Spleen (tissue), 11 donors: ENCODE measurements around the gene ZNF467. TPM values are rescaled to one million over a fixed set of nuclear protein-coding genes. Genes with fewer than 3 reads are reported as not detected.

Experiments
- DNase-seq: peaks from one replicate; pipeline ENCODE4 v3.0.0-alpha.2; 2020
- H3K27ac ChIP-seq, 8 donors: fragments of 200-600 bp; sonication (generic) in 7 of 8; 1 replicate in 4 of 8; 2 replicates in 4 of 8; pipeline versions ENCODE4 v1.5.0 to v1.8.0; 2016 to 2021; ENCODE audit warnings: inconsistent platforms in 4 of 8, mild to moderate bottlenecking in 4 of 8, moderate library complexity in 1 of 8
- H3K27me3 ChIP-seq, 7 donors: fragments of 200-600 bp; sonication (generic) in 6 of 7; replicated peaks in 1 of 7; 1 replicate in 4 of 7; 2 replicates in 3 of 7; pipeline versions ENCODE4 v1.5.0 to v1.8.0; 2016 to 2021; ENCODE audit warnings: inconsistent platforms in 3 of 7, mild to moderate bottlenecking in 1 of 7
- H3K36me3 ChIP-seq, 6 donors: fragments of 200-600 bp; sonication (generic) in 5 of 6; 1 replicate in 4 of 6; 2 replicates in 2 of 6; pipeline versions ENCODE4 v1.5.0 to v1.8.0; 2016 to 2021; ENCODE audit warnings: inconsistent platforms in 2 of 6
- H3K4me1 ChIP-seq, 6 donors: fragments of 200-600 bp; sonication (generic) in 5 of 6; 1 replicate in 3 of 6; 2 replicates in 3 of 6; pipeline versions ENCODE4 v1.5.0 to v1.8.0; 2016 to 2021; ENCODE audit warnings: inconsistent platforms in 3 of 6
- H3K4me3 ChIP-seq, 8 donors: fragments of 200-600 bp; sonication (generic) in 7 of 8; 1 replicate in 4 of 8; 2 replicates in 4 of 8; pipeline versions ENCODE4 v1.5.0 to v1.8.0; 2016 to 2021; ENCODE audit warnings: inconsistent platforms in 4 of 8, mild to moderate bottlenecking in 4 of 8, moderate library complexity in 2 of 8
- H3K9me3 ChIP-seq, 8 donors: fragments of 200-600 bp; sonication (generic) in 7 of 8; 1 replicate in 4 of 8; 2 replicates in 4 of 8; pipeline versions ENCODE4 v1.5.0 to v1.8.0; 2016 to 2021; ENCODE audit warnings: inconsistent platforms in 4 of 8
- POLR2A ChIP-seq, 3 donors: fragments of 450-650 bp; IDR thresholded peaks; one replicate each; pipeline ENCODE4 v1.5.1; 2017; ENCODE audit warnings: antibody characterized with exemption in 3 of 3, mild to moderate bottlenecking in 1 of 3
- POLR2AphosphoS5 ChIP-seq, 3 donors: sonication (generic); formaldehyde crosslinking; IDR thresholded peaks; one replicate each; pipeline ENCODE4 v1.5.1; 2017; ENCODE audit warnings: antibody characterized with exemption in 3 of 3
- WGBS, 5 donors: extraction: QIAGEN DNeasy Blood & Tissue Kit in 3 of 5; methylation state at CpG; one replicate each; pipeline versions ENCODE4 v1.1.5 to v1.1.7; 2013 to 2018; 5-methylcytosine and 5-hydroxymethylcytosine counted together
- intact Hi-C: fragments of 100-400 bp; cut with DNase I; formaldehyde crosslinking; loops from one replicate; pipeline ENCODE4 v1.15.0; 2023; ENCODE audit warnings: low total_unique reads
- polyA plus RNA-seq, 3 donors: library from polyadenylated mRNA; stranded (reverse); fragments of 200-250 nt; gene quantifications; one replicate each; pipeline ENCODE4 v1.2.1, GENCODE V29; 2013
- total RNA-seq, 7 donors: library from RNA; depleted of rRNA in 3 of 7; stranded (reverse); fragments of >200 nt in 3 of 7; fragmentation: NEBNext Ultra II Directional in 4 of 7; extraction: Animal tissue kit (Norgen Biotek cat#: 25700) in 4 of 7; gene quantifications; one replicate each; pipeline versions ENCODE4 v1.1.0 to v1.2.1, GENCODE V29; 2016 to 2021
- TF ChIP-seq, protein P1 (sequence below), 11 experiments: fragments of 200-600 bp in 7 of 11; fragments of 450-650 bp in 4 of 11; sonication (generic) in 4 of 11; IDR thresholded peaks in 8 of 11; conservative IDR thresholded peaks in 3 of 11; 1 replicate in 7 of 11; 2 replicates in 4 of 11; pipeline versions ENCODE4 v1.4.0 to v1.8.0; 2016 to 2021; ENCODE audit warnings: antibody characterized with exemption in 11 of 11, inconsistent platforms in 4 of 11, mild to moderate bottlenecking in 1 of 11
- donor health status: healthy with polysubstance abuse.
- donor health status: DM: no; HTN: no; CAD: no; lungs with moderate emphysema.
- donor health status: DM: no; HTN: no; CAD: no.
- donor health status: Bipolar disorder and iron deficiency.
- donor health status: healthy.
- donor health status: DM: no; HTN: no; CAD: no.
- donor health status: DM: yes; HTN: yes; CAD: no.

Gene ZNF467
- total and polyA plus RNA-seq, 10 donors = 6.0 to 48.5 (median 31.3) TPM

DNA sequence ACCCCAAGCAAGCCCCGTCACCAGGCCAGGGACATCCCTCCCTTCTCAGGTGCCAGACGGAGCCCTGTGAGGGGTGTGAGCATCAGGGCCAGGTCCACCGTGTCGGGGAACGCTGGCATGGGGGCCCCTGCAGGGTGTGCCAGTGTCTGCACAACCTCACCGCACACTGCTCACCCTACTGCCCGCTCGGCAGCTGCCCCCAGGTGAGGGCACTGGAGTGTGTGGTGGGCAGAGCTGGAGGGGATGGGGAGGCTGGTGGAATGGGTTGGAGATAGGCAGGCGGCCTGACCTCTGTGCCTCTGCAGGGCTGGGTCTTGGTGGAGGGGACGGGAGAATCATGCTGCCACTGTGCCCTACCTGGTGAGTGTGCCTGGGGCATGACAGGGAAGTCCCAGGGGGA, 19.9 kb upstream of the ZNF467 start:
- no peak overlapping the region for H3K27ac ChIP-seq
- no peaks in the 10 kb centered on the region for H3K9me3 ChIP-seq
- intact Hi-C loops = loop anchor here (10.0 kb wide), 1 partner anchor 128 kb away; no protein-coding TSS in a partner anchor

GRCh38 chr7:149792220-149792595, 18.8 kb upstream of the ZNF467 start:
- Histone ChIP-seq H3K4me3 (no peak overlapping the region), H3K4me1 (peaks cover 0 to 35% (median 14%) of the 10 kb centered on the region in 6 donors), H3K27me3 (peaks cover 0 to 71% (median 23%) of the 10 kb centered on the region in 7 donors), H3K36me3 (no peaks in the 10 kb centered on the region), H3K9me3 (no peaks in the 10 kb centered on the region), H3K27ac (no peak overlapping the region)
- DNase-seq = no peak
- TF ChIP-seq, protein P1, sequence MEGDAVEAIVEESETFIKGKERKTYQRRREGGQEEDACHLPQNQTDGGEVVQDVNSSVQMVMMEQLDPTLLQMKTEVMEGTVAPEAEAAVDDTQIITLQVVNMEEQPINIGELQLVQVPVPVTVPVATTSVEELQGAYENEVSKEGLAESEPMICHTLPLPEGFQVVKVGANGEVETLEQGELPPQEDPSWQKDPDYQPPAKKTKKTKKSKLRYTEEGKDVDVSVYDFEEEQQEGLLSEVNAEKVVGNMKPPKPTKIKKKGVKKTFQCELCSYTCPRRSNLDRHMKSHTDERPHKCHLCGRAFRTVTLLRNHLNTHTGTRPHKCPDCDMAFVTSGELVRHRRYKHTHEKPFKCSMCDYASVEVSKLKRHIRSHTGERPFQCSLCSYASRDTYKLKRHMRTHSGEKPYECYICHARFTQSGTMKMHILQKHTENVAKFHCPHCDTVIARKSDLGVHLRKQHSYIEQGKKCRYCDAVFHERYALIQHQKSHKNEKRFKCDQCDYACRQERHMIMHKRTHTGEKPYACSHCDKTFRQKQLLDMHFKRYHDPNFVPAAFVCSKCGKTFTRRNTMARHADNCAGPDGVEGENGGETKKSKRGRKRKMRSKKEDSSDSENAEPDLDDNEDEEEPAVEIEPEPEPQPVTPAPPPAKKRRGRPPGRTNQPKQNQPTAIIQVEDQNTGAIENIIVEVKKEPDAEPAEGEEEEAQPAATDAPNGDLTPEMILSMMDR (IDR thresholded peaks at IDR 0.05 in 8 of 11, conservative IDR thresholded peaks at IDR 0.05 in 3 of 11) = no peak
- TF ChIP-seq POLR2A (IDR thresholded peaks at IDR 0.05) (no peak), POLR2AphosphoS5 (IDR thresholded peaks at IDR 0.05) (no peak)
- 77 to 97% (median 96%) methylated on average over 5 to 15 of the region's 15 CpGs for WGBS, 5 donors
- intact Hi-C loops = loop anchor here (10.0 kb wide), 1 partner anchor 127 kb away; no protein-coding TSS in a partner anchor

More for the DNA sequence above, 19.9 kb upstream of the ZNF467 start:
- H3K4me1 ChIP-seq = peaks cover 0 to 24% (median 11%) of the 10 kb centered on the region in 6 donors
- TF ChIP-seq POLR2AphosphoS5 (IDR thresholded peaks at IDR 0.05) (no peak), POLR2A (IDR thresholded peaks at IDR 0.05) (no peak)
- TF ChIP-seq, protein P1 (IDR thresholded peaks at IDR 0.05 in 8 of 11, conservative IDR thresholded peaks at IDR 0.05 in 3 of 11) = no peak
- WGBS, 5 donors = 83 to 90% (median 86%) methylated on average over 4 to 10 of the region's 10 CpGs
- no peak overlapping the region for H3K4me3 ChIP-seq
- no peak for DNase-seq
- H3K27me3 ChIP-seq = peaks cover 0 to 63% (median 23%) of the 10 kb centered on the region in 7 donors
- no peaks in the 10 kb centered on the region for H3K36me3 ChIP-seq

DNA sequence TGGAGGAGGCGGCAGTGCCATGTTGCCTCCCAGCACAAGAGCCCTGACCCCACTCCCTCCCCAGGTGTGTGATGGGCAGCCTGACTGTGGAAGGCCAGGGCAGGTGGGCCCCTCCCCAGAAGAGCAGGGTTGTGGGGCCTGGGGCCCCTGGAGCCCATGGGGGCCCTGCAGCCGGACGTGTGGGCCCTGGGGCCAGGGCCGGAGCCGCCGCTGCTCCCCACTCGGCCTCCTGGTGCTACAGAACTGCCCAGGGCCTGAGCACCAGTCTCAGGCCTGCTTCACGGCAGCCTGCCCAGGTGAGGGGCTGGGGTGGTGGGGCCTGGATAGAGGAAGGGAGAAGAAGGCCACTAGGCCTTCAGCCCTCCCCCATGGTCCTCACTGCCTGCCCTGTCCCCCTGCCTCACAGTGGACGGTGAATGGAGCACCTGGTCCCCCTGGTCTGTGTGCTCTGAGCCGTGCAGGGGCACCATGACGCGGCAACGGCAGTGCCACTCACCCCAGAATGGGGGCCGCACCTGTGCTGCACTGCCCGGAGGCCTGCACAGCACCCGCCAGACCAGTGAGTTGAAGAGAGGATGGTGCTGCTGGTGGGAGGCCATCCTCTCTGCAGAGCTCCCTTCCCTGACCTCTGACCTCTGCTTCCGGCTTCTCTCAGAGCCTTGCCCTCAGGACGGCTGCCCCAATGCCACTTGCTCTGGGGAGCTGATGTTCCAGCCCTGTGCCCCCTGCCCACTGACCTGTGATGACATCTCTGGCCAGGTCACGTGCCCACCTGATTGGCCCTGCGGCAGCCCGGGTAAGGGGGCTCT, 18.2 kb upstream of the ZNF467 start:
- TF ChIP-seq, protein P1 (IDR thresholded peaks at IDR 0.05 in 8 of 11, conservative IDR thresholded peaks at IDR 0.05 in 3 of 11) = no peak
- TF ChIP-seq POLR2A (IDR thresholded peaks at IDR 0.05) (no peak), POLR2AphosphoS5 (IDR thresholded peaks at IDR 0.05) (no peak)
- peaks cover 0 to 36% (median 14%) of the 10 kb centered on the region in 6 donors for H3K4me1 ChIP-seq
- H3K9me3 ChIP-seq = no peaks in the 10 kb centered on the region
- H3K36me3 ChIP-seq = no peaks in the 10 kb centered on the region
- no peak overlapping the region for H3K4me3 ChIP-seq
- WGBS, 5 donors = 86 to 92% (median 90%) methylated on average over 8 to 21 of the region's 21 CpGs
- H3K27me3 ChIP-seq = peaks cover 0 to 71% (median 23%) of the 10 kb centered on the region in 7 donors
- no peak overlapping the region for H3K27ac ChIP-seq
- intact Hi-C loops = loop anchor here (10.0 kb wide), 1 partner anchor 127 kb away; no protein-coding TSS in a partner anchor
- DNase-seq = no peak

DNA sequence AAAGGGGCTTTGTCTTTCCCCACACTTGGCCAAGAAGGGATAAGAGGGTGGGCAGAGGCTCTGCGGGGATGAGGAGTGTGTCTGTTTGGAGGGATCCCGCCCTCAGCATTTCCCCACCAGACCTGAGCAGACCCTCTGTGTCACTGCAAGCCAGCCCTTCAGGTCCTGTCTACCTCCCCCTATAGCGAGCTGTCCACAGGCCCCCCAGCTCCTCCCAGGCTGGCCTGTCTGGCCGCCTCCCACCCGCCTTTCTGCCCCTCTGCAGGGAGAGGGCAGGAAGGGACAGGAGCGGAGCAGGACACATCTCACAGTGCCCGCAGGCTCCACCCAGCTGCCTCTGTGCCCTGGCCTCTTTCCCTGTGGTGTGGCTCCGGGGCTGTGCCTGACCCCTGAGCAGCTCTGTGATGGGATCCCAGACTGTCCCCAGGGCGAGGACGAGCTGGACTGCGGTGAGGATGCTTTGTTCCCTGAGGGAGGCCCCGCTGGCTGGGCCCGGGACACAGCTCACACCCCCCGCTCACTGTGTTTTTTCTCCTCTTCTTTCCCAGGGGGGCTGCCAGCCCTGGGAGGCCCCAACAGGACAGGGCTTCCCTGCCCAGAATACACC, 17.5 kb upstream of the ZNF467 start:
- no peak for DNase-seq
- intact Hi-C loops = loop anchor here (10.0 kb wide), 1 partner anchor 126 kb away; no protein-coding TSS in a partner anchor

More for the DNA sequence above, 17.5 kb upstream of the ZNF467 start:
- Histone ChIP-seq H3K9me3 (no peaks in the 10 kb centered on the region), H3K4me1 (peaks cover 0 to 36% (median 14%) of the 10 kb centered on the region in 6 donors), H3K27me3 (peaks cover 0 to 71% (median 23%) of the 10 kb centered on the region in 7 donors), H3K27ac (no peak overlapping the region), H3K36me3 (no peaks in the 10 kb centered on the region), H3K4me3 (no peak overlapping the region)
- TF ChIP-seq, protein P1 (IDR thresholded peaks at IDR 0.05 in 8 of 11, conservative IDR thresholded peaks at IDR 0.05 in 3 of 11) = no peak
- TF ChIP-seq POLR2A (IDR thresholded peaks at IDR 0.05) = no peak
- no peak for TF ChIP-seq POLR2AphosphoS5 (IDR thresholded peaks at IDR 0.05)
- WGBS, 5 donors = 87 to 95% (median 92%) methylated on average over 7 to 14 of the region's 14 CpGs
